ENCODE measurements around the gene BCL2L13. TPM values are rescaled to one million over a fixed set of nuclear protein-coding genes. Genes with fewer than 3 reads are reported as not detected.

Gene BCL2L13
- total RNA-seq, 1 donor from 2014 or later, result 69.0 TPM

- FAIRE-seq, result no peak
- H3K27ac Mint-ChIP-seq (ENCODE audit: unreplicated experiment), result no peak overlapping the region
- H3K27me3 Mint-ChIP-seq (ENCODE audit: low read depth, unreplicated experiment), result no peaks in the 10 kb centered on the region
Measured at GRCh38 chr22:17698948-17699347, 60.4 kb downstream of the BCL2L13 start.

GRCh38 chr22:17699696-17700340 lies 61.3 kb downstream of the BCL2L13 start:
- FAIRE-seq (no peak), DNase-seq (ENCODE audit: low read depth) (no peak)
- Histone ChIP-seq H2AFZ (ENCODE audit: low read depth, low read length) (no peak overlapping the region), H3K27me3 (ENCODE audit: insufficient read depth, low read length) (no peaks in the 10 kb centered on the region), H3K4me2 (ENCODE audit: low read length) (no peak overlapping the region), H3K27ac (ENCODE audit: low read depth, low read length) (no peak overlapping the region), H3K9me3 (ENCODE audit: insufficient read depth, low read depth, low read length) (no peaks in the 10 kb centered on the region), H3K9ac (ENCODE audit: low read length) (no peak overlapping the region), H3K36me3 (ENCODE audit: insufficient read depth, low read length) (peaks cover 3% of the 10 kb centered on the region), H3K4me3 (ENCODE audit: insufficient read depth, low read depth, low read length) (no peak overlapping the region), H3K4me1 (ENCODE audit: insufficient read depth, low read length) (no peaks in the 10 kb centered on the region), H3K79me2 (ENCODE audit: insufficient read depth, low read length) (peaks cover 4% of the 10 kb centered on the region), H4K20me1 (ENCODE audit: insufficient read depth, low read length) (peaks cover 2% of the 10 kb centered on the region)
- no peak for TF ChIP-seq CTCF (IDR thresholded peaks at IDR 0.05; ENCODE audit: insufficient read depth, low read depth, low read length)
- TF ChIP-seq EZH2 (IDR thresholded peaks at IDR 0.05; ENCODE audit: insufficient read depth, low read length), result no peak
- Mint-ChIP-seq H3K27ac (ENCODE audit: unreplicated experiment) (no peak overlapping the region), H3K9me3 (ENCODE audit: unreplicated experiment) (no peaks in the 10 kb centered on the region), H3K4me3 (ENCODE audit: unreplicated experiment) (no peak overlapping the region), H3K4me1 (ENCODE audit: low read depth, unreplicated experiment) (peaks cover 16% of the 10 kb centered on the region), H3K36me3 (ENCODE audit: low read depth, unreplicated experiment) (peaks cover 4% of the 10 kb centered on the region), H3K27me3 (ENCODE audit: low read depth, unreplicated experiment) (no peaks in the 10 kb centered on the region)

More at GRCh38 chr22:17698948-17699347, 60.4 kb downstream of the BCL2L13 start:
- Histone ChIP-seq H3K4me1 (ENCODE audit: insufficient read depth, low read length) (no peaks in the 10 kb centered on the region), H3K9me3 (ENCODE audit: insufficient read depth, low read depth, low read length) (no peaks in the 10 kb centered on the region), H4K20me1 (ENCODE audit: insufficient read depth, low read length) (peaks cover 5% of the 10 kb centered on the region), H3K4me3 (ENCODE audit: insufficient read depth, low read depth, low read length) (no peak overlapping the region), H3K36me3 (ENCODE audit: insufficient read depth, low read length) (peaks cover 7% of the 10 kb centered on the region), H3K4me2 (ENCODE audit: low read length) (no peak overlapping the region), H3K9ac (ENCODE audit: low read length) (no peak overlapping the region), H2AFZ (ENCODE audit: low read depth, low read length) (no peak overlapping the region), H3K27me3 (ENCODE audit: insufficient read depth, low read length) (no peaks in the 10 kb centered on the region), H3K27ac (ENCODE audit: low read depth, low read length) (no peak overlapping the region), H3K79me2 (ENCODE audit: insufficient read depth, low read length) (peaks cover 8% of the 10 kb centered on the region)
- TF ChIP-seq CTCF (IDR thresholded peaks at IDR 0.05; ENCODE audit: insufficient read depth, low read depth, low read length), result no peak
- TF ChIP-seq EZH2 (IDR thresholded peaks at IDR 0.05; ENCODE audit: insufficient read depth, low read length), result no peak
- Mint-ChIP-seq H3K9me3 (ENCODE audit: unreplicated experiment) (no peaks in the 10 kb centered on the region), H3K4me3 (ENCODE audit: unreplicated experiment) (no peak overlapping the region), H3K36me3 (ENCODE audit: low read depth, unreplicated experiment) (peaks cover 4% of the 10 kb centered on the region), H3K4me1 (ENCODE audit: low read depth, unreplicated experiment) (peaks cover 16% of the 10 kb centered on the region)
- DNase-seq (ENCODE audit: low read depth), result no peak

DNA sequence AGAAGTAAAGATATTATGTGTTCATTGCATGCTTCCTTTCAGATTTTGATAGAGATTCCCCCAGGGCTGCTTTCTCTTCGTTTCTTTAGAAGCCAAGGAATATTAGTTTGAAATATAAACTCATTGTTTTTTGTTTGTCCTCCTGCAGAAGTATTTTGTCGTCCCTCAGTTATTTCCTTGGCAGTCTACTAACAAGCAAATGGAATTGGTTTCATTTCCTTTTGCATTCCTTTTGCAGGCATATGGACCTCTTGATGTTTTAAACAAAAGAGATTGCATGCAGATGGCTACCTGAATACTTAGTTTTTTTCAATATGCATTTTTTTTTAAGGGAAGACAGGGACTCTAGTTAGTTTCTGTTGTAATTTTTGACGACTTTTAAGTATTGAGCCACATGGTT lies 62.2 kb downstream of the BCL2L13 start:
- Histone ChIP-seq H3K9ac (ENCODE audit: low read length) (no peak overlapping the region), H3K4me2 (ENCODE audit: low read length) (no peak overlapping the region), H3K36me3 (ENCODE audit: insufficient read depth, low read length) (no peaks in the 10 kb centered on the region), H3K79me2 (ENCODE audit: insufficient read depth, low read length) (peaks cover 2% of the 10 kb centered on the region), H3K27me3 (ENCODE audit: insufficient read depth, low read length) (no peaks in the 10 kb centered on the region), H3K9me3 (ENCODE audit: insufficient read depth, low read depth, low read length) (no peaks in the 10 kb centered on the region), H3K4me3 (ENCODE audit: insufficient read depth, low read depth, low read length) (no peak overlapping the region), H3K4me1 (ENCODE audit: insufficient read depth, low read length) (peaks cover 5% of the 10 kb centered on the region), H4K20me1 (ENCODE audit: insufficient read depth, low read length) (no peaks in the 10 kb centered on the region), H3K27ac (ENCODE audit: low read depth, low read length) (no peak overlapping the region), H2AFZ (ENCODE audit: low read depth, low read length) (no peak overlapping the region)
- Mint-ChIP-seq H3K27me3 (ENCODE audit: low read depth, unreplicated experiment) (no peaks in the 10 kb centered on the region), H3K27ac (ENCODE audit: unreplicated experiment) (no peak overlapping the region), H3K4me1 (ENCODE audit: low read depth, unreplicated experiment) (peaks cover 17% of the 10 kb centered on the region), H3K36me3 (ENCODE audit: low read depth, unreplicated experiment) (peaks cover 4% of the 10 kb centered on the region), H3K4me3 (ENCODE audit: unreplicated experiment) (no peak overlapping the region), H3K9me3 (ENCODE audit: unreplicated experiment) (no peaks in the 10 kb centered on the region)
- TF ChIP-seq CTCF (IDR thresholded peaks at IDR 0.05; ENCODE audit: insufficient read depth, low read depth, low read length), result no peak
- TF ChIP-seq EZH2 (IDR thresholded peaks at IDR 0.05; ENCODE audit: insufficient read depth, low read length), result no peak
- FAIRE-seq (peak; percentile 34), DNase-seq (ENCODE audit: low read depth) (no peak)
